ENCODE data around the gene ALKBH4. TPM values are rescaled to one million over a fixed set of nuclear protein-coding genes. Genes with fewer than 3 reads are reported as not detected.

The ALKBH4 gene
- total RNA-seq, 2 experiments from 2014 or later = 2.9 to 3.5 TPM

DNA sequence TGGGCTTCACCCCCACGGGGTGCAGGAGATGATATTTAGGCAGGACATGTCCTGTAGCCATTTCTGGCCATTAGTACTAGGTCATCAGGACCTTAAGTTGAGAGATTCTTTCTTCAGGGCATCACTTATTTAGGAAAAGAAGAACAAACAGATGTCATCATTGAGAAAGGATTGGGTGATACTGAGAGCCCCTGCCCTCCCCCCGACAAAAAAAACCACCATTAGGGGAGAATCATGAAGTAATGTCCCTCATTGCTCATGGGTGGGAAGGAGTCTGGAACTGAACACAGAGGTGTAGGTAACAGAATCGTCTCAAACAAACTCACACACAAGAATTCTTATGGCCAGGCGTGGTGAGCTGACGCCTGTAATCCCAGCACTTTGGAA, 37.7 kb downstream of the ALKBH4 start:
- H3K27me3 ChIP-seq (ENCODE audit: control insufficient read depth in 1 of 2, insufficient read depth in 2 of 2, low read length in 2 of 2) = no peaks in the 10 kb centered on the region
- H3K27ac ChIP-seq (ENCODE audit: low read depth in 1 of 2, low read length in 2 of 2) = peak overlapping the region; percentile 95 to 99
- Mint-ChIP-seq H3K27ac (peak overlapping the region; percentile 100), H3K4me3 (peak overlapping the region; percentile 86), H3K9me3 (no peaks in the 10 kb centered on the region), H3K27me3 (no peaks in the 10 kb centered on the region), H3K4me1 (ENCODE audit: low read depth) (peaks cover 70% of the 10 kb centered on the region), H3K36me3 (ENCODE audit: low read depth) (peaks cover 37% of the 10 kb centered on the region)
- peak overlapping the region; percentile 42 for H3K4me3 ChIP-seq (ENCODE audit: low read length)
- ATAC-seq (ENCODE audit: poor library complexity) (no peak), DNase-seq (peak in 2 of 14 experiments; percentile 43 to 48)
- peaks cover 84% of the 10 kb centered on the region for H3K4me1 ChIP-seq (ENCODE audit: insufficient read depth, low read length)
- TF ChIP-seq, protein P1, sequence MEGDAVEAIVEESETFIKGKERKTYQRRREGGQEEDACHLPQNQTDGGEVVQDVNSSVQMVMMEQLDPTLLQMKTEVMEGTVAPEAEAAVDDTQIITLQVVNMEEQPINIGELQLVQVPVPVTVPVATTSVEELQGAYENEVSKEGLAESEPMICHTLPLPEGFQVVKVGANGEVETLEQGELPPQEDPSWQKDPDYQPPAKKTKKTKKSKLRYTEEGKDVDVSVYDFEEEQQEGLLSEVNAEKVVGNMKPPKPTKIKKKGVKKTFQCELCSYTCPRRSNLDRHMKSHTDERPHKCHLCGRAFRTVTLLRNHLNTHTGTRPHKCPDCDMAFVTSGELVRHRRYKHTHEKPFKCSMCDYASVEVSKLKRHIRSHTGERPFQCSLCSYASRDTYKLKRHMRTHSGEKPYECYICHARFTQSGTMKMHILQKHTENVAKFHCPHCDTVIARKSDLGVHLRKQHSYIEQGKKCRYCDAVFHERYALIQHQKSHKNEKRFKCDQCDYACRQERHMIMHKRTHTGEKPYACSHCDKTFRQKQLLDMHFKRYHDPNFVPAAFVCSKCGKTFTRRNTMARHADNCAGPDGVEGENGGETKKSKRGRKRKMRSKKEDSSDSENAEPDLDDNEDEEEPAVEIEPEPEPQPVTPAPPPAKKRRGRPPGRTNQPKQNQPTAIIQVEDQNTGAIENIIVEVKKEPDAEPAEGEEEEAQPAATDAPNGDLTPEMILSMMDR (IDR thresholded peaks at IDR 0.05) = no peak
- CTCF ChIA-PET = interaction anchor here (1.6 to 2.3 kb wide), 2 partner anchors 11 to 14 kb away, joined by 7 to 17 read pairs; no protein-coding TSS in a partner anchor
- peaks cover 5% of the 10 kb centered on the region for H3K36me3 ChIP-seq (ENCODE audit: insufficient read depth, low read length)
- no peaks in the 10 kb centered on the region for H3K9me3 ChIP-seq (ENCODE audit: control insufficient read depth in 1 of 2, insufficient read depth in 1 of 2, low read length in 2 of 2)
- POLR2A ChIA-PET = interaction anchor here (0.8 to 4.2 kb wide), 11 partner anchors 8 to 1998 kb away, joined by 3 to 111 read pairs (median 8); partner anchors contain the start of genes ALKBH4, LRWD1, MEPCE and PRKRIP1
- intact Hi-C loops (cut with DNase I, micrococcal nuclease) = no loop called here

DNA sequence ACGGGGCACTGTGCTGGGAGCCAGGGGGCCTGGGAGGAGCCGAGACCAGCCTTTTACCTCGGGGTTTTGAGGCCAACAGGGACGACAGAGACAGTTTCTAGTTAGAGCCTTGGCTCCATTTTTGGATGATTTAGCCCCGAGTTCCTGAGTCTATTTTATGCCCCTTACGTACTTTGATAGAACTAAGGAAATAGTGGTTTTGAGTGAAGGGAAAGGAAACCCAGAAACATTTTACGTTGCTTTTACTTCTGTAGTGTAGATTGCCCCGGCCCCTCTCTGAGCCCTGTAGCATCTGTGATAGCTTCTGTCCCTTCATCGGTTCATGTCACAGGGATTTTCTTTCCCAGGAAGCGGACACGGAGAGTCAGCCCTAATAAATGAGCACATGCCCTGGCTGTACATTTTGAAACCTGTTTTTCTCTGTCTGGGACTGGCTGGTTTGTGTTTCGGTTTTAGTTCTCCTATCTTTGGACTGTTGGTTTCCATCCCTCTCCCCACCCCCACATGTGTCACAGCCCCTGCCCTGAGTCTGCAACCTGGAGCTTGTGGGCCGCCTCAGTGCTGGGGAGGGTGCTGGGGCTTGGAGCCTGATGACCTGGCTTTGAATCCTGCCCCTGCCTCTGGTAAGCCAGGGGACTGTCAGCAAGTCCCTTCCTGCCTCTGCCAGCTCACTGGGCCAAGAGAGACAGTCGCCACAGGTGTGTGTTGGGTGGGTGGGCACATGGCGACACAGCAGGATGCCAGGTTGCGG, 38.2 kb downstream of the ALKBH4 start:
- Mint-ChIP-seq H3K9me3 (no peaks in the 10 kb centered on the region), H3K4me1 (ENCODE audit: low read depth) (peaks cover 64% of the 10 kb centered on the region), H3K36me3 (ENCODE audit: low read depth) (peaks cover 36% of the 10 kb centered on the region), H3K27ac (peak overlapping the region; percentile 100), H3K27me3 (no peaks in the 10 kb centered on the region), H3K4me3 (peak overlapping the region; percentile 86)
- peak overlapping the region; percentile 95 to 99 for H3K27ac ChIP-seq (ENCODE audit: low read depth in 1 of 2, low read length in 2 of 2)
- DNase-seq = peak in 13 of 14 experiments; percentile 35 to 86 (median 55)
- intact Hi-C loops (cut with DNase I, micrococcal nuclease) = loop anchor here in 1 of 2 experiments (1.0 kb wide), 1 partner anchor 9 kb away; no protein-coding TSS in a partner anchor
- H3K36me3 ChIP-seq (ENCODE audit: insufficient read depth, low read length) = peaks cover 8% of the 10 kb centered on the region
- H3K4me1 ChIP-seq (ENCODE audit: insufficient read depth, low read length) = peaks cover 82% of the 10 kb centered on the region
- TF ChIP-seq, protein P1 (IDR thresholded peaks at IDR 0.05) = no peak
- ATAC-seq (ENCODE audit: poor library complexity) = peak; percentile 83
- ChIA-PET CTCF (interaction anchor here (1.1 to 2.3 kb wide), 3 partner anchors 10 to 22 kb away, joined by 5 to 17 read pairs (median 7); no protein-coding TSS in a partner anchor), POLR2A (interaction anchor here (0.8 to 4.2 kb wide), 14 partner anchors 8 to 1997 kb away, joined by 3 to 111 read pairs (median 4); partner anchors contain the start of genes ALKBH4, LRWD1, MEPCE and PRKRIP1)
- no peaks in the 10 kb centered on the region for H3K27me3 ChIP-seq (ENCODE audit: control insufficient read depth in 1 of 2, insufficient read depth in 2 of 2, low read length in 2 of 2)
- peak overlapping the region; percentile 42 for H3K4me3 ChIP-seq (ENCODE audit: low read length)
- no peaks in the 10 kb centered on the region for H3K9me3 ChIP-seq (ENCODE audit: control insufficient read depth in 1 of 2, insufficient read depth in 1 of 2, low read length in 2 of 2)

DNA sequence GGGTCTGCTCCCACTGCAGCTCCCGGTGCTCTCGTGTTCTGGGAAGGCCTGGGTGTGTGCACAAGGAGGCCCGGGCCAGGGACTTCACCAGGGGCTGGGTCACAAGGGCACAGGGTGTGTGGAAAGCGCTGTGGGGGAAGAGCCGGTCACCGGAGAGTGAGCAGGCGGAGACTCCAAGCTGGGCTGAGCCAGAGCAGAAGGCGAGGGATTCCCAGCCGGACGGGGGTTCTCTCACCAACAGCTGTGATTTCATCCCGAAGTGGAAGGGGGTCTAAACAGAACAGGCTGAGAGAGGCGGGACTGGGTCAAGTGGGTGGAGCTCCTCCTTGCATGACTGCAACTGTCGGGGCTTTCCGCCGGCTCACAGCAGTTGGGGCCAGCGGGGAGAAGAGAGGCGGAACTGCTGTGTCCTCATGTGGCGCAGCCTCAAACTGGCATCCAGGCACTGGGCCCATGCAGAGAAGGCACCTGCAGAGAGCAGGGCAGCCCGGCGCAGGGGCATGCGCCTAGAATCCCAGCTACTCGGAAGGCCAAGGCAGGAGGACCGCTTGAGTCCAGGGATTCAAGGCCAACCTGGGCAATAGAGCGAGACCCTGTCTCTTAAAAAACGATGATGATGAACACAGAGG, 38.9 kb downstream of the ALKBH4 start:
- ChIA-PET POLR2A (interaction anchor here (0.6 to 4.2 kb wide), 16 partner anchors 9 to 1997 kb away, joined by 3 to 111 read pairs (median 4); partner anchors contain the start of genes ALKBH4, LRWD1, MEPCE and PRKRIP1), CTCF (interaction anchor here (0.6 to 2.3 kb wide), 5 partner anchors 8 to 24 kb away, joined by 3 to 17 read pairs (median 5); no protein-coding TSS in a partner anchor)
- Histone ChIP-seq H3K4me1 (ENCODE audit: insufficient read depth, low read length) (peaks cover 82% of the 10 kb centered on the region), H3K27me3 (ENCODE audit: control insufficient read depth in 1 of 2, insufficient read depth in 2 of 2, low read length in 2 of 2) (no peaks in the 10 kb centered on the region), H3K27ac (ENCODE audit: low read depth in 1 of 2, low read length in 2 of 2) (peak overlapping the region; percentile 95 to 99), H3K4me3 (ENCODE audit: low read length) (peak overlapping the region; percentile 42), H3K36me3 (ENCODE audit: insufficient read depth, low read length) (peaks cover 8% of the 10 kb centered on the region), H3K9me3 (ENCODE audit: control insufficient read depth in 1 of 2, insufficient read depth in 1 of 2, low read length in 2 of 2) (no peaks in the 10 kb centered on the region)
- DNase-seq (peak; percentile 74 to 96 (median 78)), ATAC-seq (ENCODE audit: poor library complexity) (peak; percentile 75)
- TF ChIP-seq, protein P1 (IDR thresholded peaks at IDR 0.05) = no peak
- Mint-ChIP-seq H3K4me3 (peak overlapping the region; percentile 86), H3K4me1 (ENCODE audit: low read depth) (peaks cover 63% of the 10 kb centered on the region), H3K9me3 (no peaks in the 10 kb centered on the region), H3K27ac (peak overlapping the region; percentile 100), H3K27me3 (no peaks in the 10 kb centered on the region), H3K36me3 (ENCODE audit: low read depth) (peaks cover 41% of the 10 kb centered on the region)
- intact Hi-C loops (cut with DNase I, micrococcal nuclease) = loop anchor here in 1 of 2 experiments (1.0 kb wide), 1 partner anchor 8 kb away; no protein-coding TSS in a partner anchor

All from CD4-positive, alpha-beta T cell (primary cell).